ENCODE results near the gene PNLIPRP2. TPM values are rescaled to one million over a fixed set of nuclear protein-coding genes. Genes with fewer than 3 reads are reported as not detected.

PNLIPRP2 gene
- total and polyA plus RNA-seq, 2 of the 8 experiments (the other 6 are each of a cell fraction or from before 2014, with no cell fraction given): 0.11 TPM; not detected in 1

DNA sequence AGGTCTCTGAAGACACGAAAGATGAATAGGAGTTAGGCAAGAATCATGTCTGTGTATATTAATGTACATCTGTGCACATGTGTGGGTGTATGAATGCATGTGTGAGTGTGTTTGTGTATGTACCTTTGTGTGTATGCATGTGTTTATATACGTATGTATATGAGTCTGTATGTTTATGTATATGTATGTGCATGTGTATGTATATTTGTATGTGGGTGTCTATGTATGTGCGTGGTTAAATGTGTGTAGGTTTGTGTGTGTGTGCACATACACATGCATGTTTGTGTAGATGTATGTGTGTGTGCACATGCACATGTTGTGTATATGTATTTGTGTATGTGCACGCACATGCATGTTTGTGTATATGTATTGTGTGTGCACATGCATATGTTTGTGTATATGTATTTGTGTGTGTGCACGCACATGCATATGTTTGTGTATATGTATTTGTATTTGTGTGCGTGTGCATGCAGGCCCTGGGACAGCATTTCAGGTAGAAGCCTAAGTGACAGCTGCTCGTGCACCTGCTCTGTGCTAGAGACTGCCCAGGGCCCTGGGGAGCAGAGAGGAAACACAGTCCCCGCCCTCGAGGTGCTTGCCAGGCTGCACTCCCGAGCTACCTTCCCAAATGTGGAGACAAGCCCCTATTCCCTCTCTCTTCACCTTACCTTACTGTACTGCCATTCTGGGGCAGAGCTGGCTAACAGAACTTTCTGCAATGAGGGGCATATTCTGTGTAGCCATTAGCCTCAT lies 17.9 kb upstream of the PNLIPRP2 start:
- Histone ChIP-seq H4K5ac (ENCODE audit: insufficient read length, low read depth, low read length) (no peak overlapping the region), H4K8ac (ENCODE audit: extremely low read depth, insufficient read depth, low read length) (no peak overlapping the region), H3K9me3 (ENCODE audit: insufficient read depth in 2 of 2, low read depth in 1 of 2, low read length in 1 of 2) (no peaks in the 10 kb centered on the region), H2BK120ac (replicated peaks; ENCODE audit: low read depth, low read length) (no peak overlapping the region), H3K36me3 (ENCODE audit: control insufficient read depth in 2 of 4, insufficient read depth in 4 of 4, low read length in 3 of 4) (no peaks in the 10 kb centered on the region), H3K4me2 (ENCODE audit: insufficient read depth in 1 of 2, low read depth in 2 of 2, low read length in 2 of 2) (no peak overlapping the region), H2AFZ (ENCODE audit: low read length) (no peak overlapping the region), H3K4me1 (replicated peaks in 1 of 4; ENCODE audit: control insufficient read depth in 3 of 4, insufficient read depth in 4 of 4, low read length in 3 of 4) (peaks cover 0 to 3% (median 0%) of the 10 kb centered on the region in 4 experiments; a peak in 1 of 7 replicates), H3K4ac (replicated peaks; ENCODE audit: insufficient read length, low read depth, low read length) (peak overlapping the region; percentile 19), H4K20me1 (replicated peaks in 1 of 2; ENCODE audit: control insufficient read depth in 1 of 2, insufficient read depth in 2 of 2, low read length in 2 of 2) (peaks cover 0 to 2% of the 10 kb centered on the region in 2 experiments), H2BK12ac (ENCODE audit: low read depth, low read length) (no peak overlapping the region), H3K79me1 (ENCODE audit: low read depth, low read length) (no peaks in the 10 kb centered on the region), H2BK20ac (ENCODE audit: low read length) (no peak overlapping the region), H3K27ac (ENCODE audit: low read depth, low read length) (no peak overlapping the region), H3K56ac (replicated peaks; ENCODE audit: insufficient read length, low read depth, low read length) (no peak overlapping the region), H3K79me2 (ENCODE audit: control insufficient read depth in 1 of 2, insufficient read depth in 2 of 2, low read length in 2 of 2) (no peaks in the 10 kb centered on the region), H3K4me3 (ENCODE audit: extremely low read depth in 1 of 4, insufficient read depth in 2 of 4, low read depth in 3 of 4, low read length in 4 of 4) (no peak overlapping the region), H3K23me2 (ENCODE audit: low read depth, low read length) (0 out of 2 replicates have a peak, but pooled peaks cover 3% of the 10 kb centered on the region), H2BK15ac (ENCODE audit: low read length) (no peak overlapping the region), H4K91ac (replicated peaks; ENCODE audit: insufficient read length, low read length) (no peak overlapping the region), H3K23ac (ENCODE audit: insufficient read length) (no peak overlapping the region), H2AK5ac (ENCODE audit: low read depth, low read length) (no peak overlapping the region), H3K27me3 (replicated peaks in 1 of 4; ENCODE audit: control insufficient read depth in 3 of 4, extremely low read depth in 1 of 4, insufficient read depth in 3 of 4, low read length in 3 of 4) (no peaks in the 10 kb centered on the region), H3K18ac (ENCODE audit: extremely low read depth, low read length) (no peak overlapping the region), H3K14ac (ENCODE audit: insufficient read length) (no peak overlapping the region), H2BK5ac (ENCODE audit: low read depth, low read length) (no peak overlapping the region), H3K9ac (replicated peaks in 1 of 4; ENCODE audit: extremely low read depth in 1 of 4, low read depth in 3 of 4, low read length in 3 of 4) (no peak overlapping the region)
- FAIRE-seq (no peak), DNase-seq (ENCODE audit: low read depth in 1 of 2, low spot score in 2 of 2) (no peak)
- POLR2A ChIA-PET (ENCODE audit: partially characterized antibody): no interaction called here
- CTCF ChIA-PET (ENCODE audit: partially characterized antibody): interaction anchor here (0.8 kb wide), 1 partner anchor 13 kb away, joined by 3 read pairs; no protein-coding TSS in a partner anchor
- WGBS, 2 experiments (ENCODE audit: extremely low coverage in 1 of 2, insufficient coverage in 1 of 2, insufficient read length in 1 of 2, insufficient replicate concordance in 2 of 2, low coverage in 1 of 2, low lambda C conversion rate in 2 of 2, missing lambda C conversion rate in 1 of 2): 94% methylated on average over 10 of the region's 10 CpGs; no CpG with 5 or more reads in 1 of the 2 experiments
- no peak for TF ChIP-seq SIN3A (conservative IDR thresholded peaks at IDR 0.05 in 1 of 2, IDR thresholded peaks at IDR 0.05 in 1 of 2; ENCODE audit: low read depth in 1 of 2, low read length in 2 of 2)
